Left ventricle myocardium inferior (tissue), 1 donor: Measurements from ENCODE around the gene PDCD2L. TPM values are rescaled to one million over a fixed set of nuclear protein-coding genes. Genes with fewer than 3 reads are reported as not detected.
A peak's percentile ranks its signal among the peaks of the same experiment; 100 is the strongest.

Experiments
- DNase-seq: peaks from one replicate; pipeline ENCODE4 v3.0.0-alpha.2; 2020
- H3K27ac ChIP-seq: fragments of 200-600 bp; replicated peaks from 2 replicates; pipeline ENCODE4 v1.8.0; 2021
- H3K27me3 ChIP-seq: fragments of 200-600 bp; 2 replicates; pipeline ENCODE4 v1.8.0; 2021; ENCODE audit warnings: low read depth
- H3K36me3 ChIP-seq: fragments of 200-600 bp; 2 replicates; pipeline ENCODE4 v1.8.0; 2021
- H3K4me1 ChIP-seq: fragments of 200-600 bp; 2 replicates; pipeline ENCODE4 v1.8.0; 2021
- H3K4me3 ChIP-seq: fragments of 200-600 bp; 2 replicates; pipeline ENCODE4 v1.8.0; 2021; ENCODE audit warnings: mild to moderate bottlenecking, moderate library complexity
- H3K9me3 ChIP-seq: fragments of 200-600 bp; replicated peaks from 2 replicates; pipeline ENCODE4 v1.8.0; 2021
- CTCF ChIP-seq: fragments of 200-600 bp; IDR thresholded peaks from 2 replicates; pipeline ENCODE4 v1.8.0; 2021; ENCODE audit warnings: antibody characterized with exemption, mild to moderate bottlenecking, borderline replicate concordance
- intact Hi-C: fragments of 100-400 bp; cut with micrococcal nuclease; formaldehyde crosslinking; loops from one replicate; pipeline ENCODE4 v1.11.0; 2022
- total RNA-seq: library from RNA; stranded (reverse); fragmentation: NEBNext Ultra II Directional; extraction: Animal tissue kit (Norgen Biotek cat#: 25700); gene quantifications from one replicate; pipeline ENCODE4 v1.2.1, GENCODE V29; 2021
- donor health status: DM: no; HTN: yes; CAD: no; lungs with severe emphysema.

Gene PDCD2L
- total RNA-seq, 1 donor from 2014 or later = 12.8 TPM

- Histone ChIP-seq H3K9me3 (no peaks in the 10 kb centered on the region), H3K36me3 (peaks cover 61% of the 10 kb centered on the region), H3K27ac (no peak overlapping the region), H3K27me3 (no peaks in the 10 kb centered on the region), H3K4me1 (peaks cover 20% of the 10 kb centered on the region), H3K4me3 (no peak overlapping the region)
- intact Hi-C loops = no loop called here
- TF ChIP-seq CTCF = no peak
- DNase-seq = no peak
Measured at GRCh38 chr19:34471906-34472700, 67.9 kb downstream of the PDCD2L start.

GRCh38 chr19:34474233-34474989 lies 70.2 kb downstream of the PDCD2L start:
- intact Hi-C loops = no loop called here
- TF ChIP-seq CTCF = no peak
- Histone ChIP-seq H3K4me1 (peaks cover 4% of the 10 kb centered on the region), H3K4me3 (no peak overlapping the region), H3K36me3 (peaks cover 40% of the 10 kb centered on the region), H3K27ac (no peak overlapping the region), H3K27me3 (no peaks in the 10 kb centered on the region), H3K9me3 (no peaks in the 10 kb centered on the region)
- DNase-seq = no peak

- TF ChIP-seq CTCF = no peak
- no peaks in the 10 kb centered on the region for H3K9me3 ChIP-seq
- no peak for DNase-seq
- peaks cover 31% of the 10 kb centered on the region for H3K36me3 ChIP-seq
- intact Hi-C loops = no loop called here
- peaks cover 4% of the 10 kb centered on the region for H3K4me1 ChIP-seq
- no peaks in the 10 kb centered on the region for H3K27me3 ChIP-seq
- H3K27ac ChIP-seq = peak overlapping the region; percentile 6
- H3K4me3 ChIP-seq = no peak overlapping the region
Measured at GRCh38 chr19:34475026-34475974, 71.1 kb downstream of the PDCD2L start.

Other genes with a start within 250 kb of the PDCD2L start
- gene LSM14A, start 231.9 kb upstream of the PDCD2L start, total RNA-seq = 65.4 TPM
- 20.9 TPM for gene GARRE1, start 149.8 kb upstream of the PDCD2L start, total RNA-seq
- gene GPI, start 39.2 kb upstream of the PDCD2L start, total RNA-seq = 473 TPM
- 44.0 TPM for gene UBA2, start 24.0 kb downstream of the PDCD2L start, total RNA-seq
- gene WTIP, start 77.4 kb downstream of the PDCD2L start, total RNA-seq = 19.5 TPM